GM23338 (cell line): ENCODE data around the gene TMEM178B. TPM values are rescaled to one million over a fixed set of nuclear protein-coding genes. Genes with fewer than 3 reads are reported as not detected.

Experiments used
- ATAC-seq: fragments of 200-7000 bp; cut with Tn5 transposase; 3 replicates; pipeline ENCODE4 v1.9.1; 2020
- DNase-seq: peaks from one replicate; pipeline ENCODE4 v3.0.0-alpha.2; 2015; ENCODE audit warnings: low spot score
- H2AFZ ChIP-seq: fragments of 200-600 bp; sonication (generic); 2 replicates; pipeline ENCODE4 v1.8.0; 2016; ENCODE audit warnings: antibody characterized with exemption, mild to moderate bottlenecking, moderate library complexity
- H3F3A ChIP-seq: fragments of 200-600 bp; sonication (generic); replicated peaks from 2 replicates; pipeline ENCODE4 v1.8.0; 2017; ENCODE audit warnings: antibody characterized with exemption, mixed run types, low read depth
- H3K27ac ChIP-seq: fragments of 200-600 bp; sonication (generic); 2 replicates; pipeline ENCODE4 v1.6.1; 2016; ENCODE audit warnings: low read depth
- H3K27me3 ChIP-seq: fragments of 200-600 bp; sonication (generic); 2 replicates; pipeline ENCODE4 v1.8.0; 2016; ENCODE audit warnings: mild to moderate bottlenecking, mixed run types, moderate library complexity; ENCODE audit not compliant: insufficient read depth
- H3K36me3 ChIP-seq: fragments of 200-600 bp; sonication (generic); 2 replicates; pipeline ENCODE4 v1.8.0; 2016; ENCODE audit warnings: mild to moderate bottlenecking; ENCODE audit not compliant: insufficient read depth
- H3K4me1 ChIP-seq: fragments of 200-600 bp; sonication (generic); 2 replicates; pipeline ENCODE4 v1.8.0; 2016; ENCODE audit warnings: mild to moderate bottlenecking, moderate library complexity; ENCODE audit not compliant: insufficient read depth
- H3K4me2 ChIP-seq: fragments of 200-600 bp; sonication (generic); 2 replicates; pipeline ENCODE4 v1.7.1; 2017; ENCODE audit warnings: mixed run types
- H3K4me3 ChIP-seq: fragments of 200-600 bp; sonication (generic); 2 replicates; pipeline ENCODE4 v1.6.1; 2016; ENCODE audit warnings: mixed run types
- H3K79me2 ChIP-seq: fragments of 200-600 bp; sonication (generic); replicated peaks from 2 replicates; pipeline ENCODE4 v1.8.0; 2017; ENCODE audit warnings: mild to moderate bottlenecking; ENCODE audit not compliant: insufficient read depth
- H3K9me2 ChIP-seq: fragments of 200-600 bp; sonication (generic); 2 replicates; pipeline ENCODE4 v1.8.0; 2017; ENCODE audit not compliant: insufficient read depth
- H4K20me1 ChIP-seq: fragments of 200-600 bp; sonication (generic); replicated peaks from 2 replicates; pipeline ENCODE4 v1.8.0; 2017; ENCODE audit warnings: mild to moderate bottlenecking; ENCODE audit not compliant: insufficient read depth
- H3K27ac Mint-ChIP-seq: 2 replicates; pipeline ENCODE4 v1.8.0; 2020; ENCODE audit warnings: inconsistent platforms, mild to moderate bottlenecking, moderate library complexity, mixed read lengths
- H3K27me3 Mint-ChIP-seq: 3 replicates; pipeline ENCODE4 v1.8.0; 2022; ENCODE audit warnings: low read depth, mild to moderate bottlenecking, moderate library complexity, mixed read lengths, inconsistent platforms; ENCODE audit not compliant: insufficient read depth, poor library complexity
- H3K36me3 Mint-ChIP-seq: 3 replicates; pipeline ENCODE4 v1.8.0; 2021; ENCODE audit warnings: low read depth, mild to moderate bottlenecking, inconsistent platforms, moderate library complexity, mixed read lengths
- H3K4me1 Mint-ChIP-seq: 3 replicates; pipeline ENCODE4 v1.8.0; 2020; ENCODE audit warnings: mild to moderate bottlenecking, inconsistent platforms, mixed read lengths
- H3K4me3 Mint-ChIP-seq: 3 replicates; pipeline ENCODE4 v1.8.0; 2021; ENCODE audit warnings: moderate library complexity, mild to moderate bottlenecking, inconsistent platforms, mixed read lengths
- H3K9me3 Mint-ChIP-seq: 3 replicates; pipeline ENCODE4 v1.8.0; 2020; ENCODE audit warnings: moderate library complexity, mild to moderate bottlenecking, inconsistent platforms, mixed read lengths
- CREB1 ChIP-seq: fragments of 250-450 bp; sonication (Bioruptor Pico); IDR thresholded peaks from 2 replicates; pipeline ENCODE4 v1.5.0; 2020; ENCODE audit warnings: low read depth, mild to moderate bottlenecking, moderate library complexity
- ETS1 ChIP-seq: IDR thresholded peaks from 2 replicates; pipeline ENCODE4 v1.6.1; 2016; ENCODE audit warnings: antibody characterized with exemption
- EZH2 ChIP-seq: fragments of 200-600 bp; sonication (generic); IDR thresholded peaks from one replicate; pipeline ENCODE4 v1.8.0; 2017; ENCODE audit warnings: antibody characterized with exemption, mild to moderate bottlenecking, low read depth; ENCODE audit not compliant: unreplicated experiment
- NANOG ChIP-seq: IDR thresholded peaks from 2 replicates; pipeline ENCODE4 v1.6.1; 2016; ENCODE audit warnings: antibody characterized with exemption, borderline replicate concordance
- POLR2AphosphoS5 ChIP-seq: IDR thresholded peaks from 2 replicates; pipeline ENCODE4 v1.6.1; 2016; ENCODE audit warnings: antibody characterized with exemption, low read depth
- REST ChIP-seq: IDR thresholded peaks from one replicate; pipeline ENCODE4 v1.6.1; 2018; ENCODE audit warnings: antibody characterized with exemption; ENCODE audit not compliant: unreplicated experiment
- ZNF114 ChIP-seq: fragments of 250-450 bp; sonication (Bioruptor Pico); IDR thresholded peaks from 2 replicates; pipeline ENCODE4 v1.5.0; 2020; ENCODE audit warnings: mild to moderate bottlenecking, moderate library complexity
- ZNF331 ChIP-seq: fragments of 250-450 bp; sonication (Bioruptor Pico); IDR thresholded peaks from 2 replicates; pipeline ENCODE4 v1.5.0; 2020; ENCODE audit warnings: low read depth, mild to moderate bottlenecking, moderate library complexity
- polyA plus RNA-seq: library from polyadenylated mRNA; unstranded; fragments of >200 nt; fragmentation: Nextera tagmentation; extraction: Ambion mirVana; gene quantifications from 2 replicates; pipeline ENCODE4 v1.2.1, GENCODE V29; 2016
- total RNA-seq: library from RNA; depleted of rRNA; stranded (reverse); fragments of >200 nt; shearing (Covaris generic); gene quantifications from 2 replicates; pipeline ENCODE4 v1.2.3, GENCODE V29; 2014
- TF ChIP-seq, protein P1 (sequence below): fragments of 250-450 bp; sonication (Bioruptor Pico); IDR thresholded peaks from 2 replicates; pipeline ENCODE4 v1.5.0; 2020; ENCODE audit warnings: mild to moderate bottlenecking, moderate library complexity

The TMEM178B gene
- total and polyA plus RNA-seq, 2 experiments from 2014 or later = 4.9 to 15.6 TPM

DNA sequence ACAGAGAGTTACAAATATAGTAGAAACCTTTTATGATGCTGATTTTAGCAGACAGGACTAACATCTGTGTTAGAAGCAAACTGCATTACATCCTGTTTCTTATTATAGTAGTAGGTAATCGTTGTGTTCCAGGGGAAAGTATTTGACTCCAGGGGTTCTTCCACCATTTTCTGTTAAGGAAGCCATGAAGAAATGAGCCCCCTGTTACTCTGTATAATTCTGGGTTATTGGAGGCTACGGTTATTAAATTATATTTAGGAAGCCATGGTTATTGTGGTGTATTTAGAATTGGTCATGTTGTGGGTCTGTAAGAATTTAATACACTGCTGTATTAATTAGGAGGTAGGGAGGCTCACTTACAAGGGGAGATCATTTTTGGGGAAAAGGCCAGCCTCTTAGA, 301.6 kb downstream of the TMEM178B start (continued):
- TF ChIP-seq, protein P1, sequence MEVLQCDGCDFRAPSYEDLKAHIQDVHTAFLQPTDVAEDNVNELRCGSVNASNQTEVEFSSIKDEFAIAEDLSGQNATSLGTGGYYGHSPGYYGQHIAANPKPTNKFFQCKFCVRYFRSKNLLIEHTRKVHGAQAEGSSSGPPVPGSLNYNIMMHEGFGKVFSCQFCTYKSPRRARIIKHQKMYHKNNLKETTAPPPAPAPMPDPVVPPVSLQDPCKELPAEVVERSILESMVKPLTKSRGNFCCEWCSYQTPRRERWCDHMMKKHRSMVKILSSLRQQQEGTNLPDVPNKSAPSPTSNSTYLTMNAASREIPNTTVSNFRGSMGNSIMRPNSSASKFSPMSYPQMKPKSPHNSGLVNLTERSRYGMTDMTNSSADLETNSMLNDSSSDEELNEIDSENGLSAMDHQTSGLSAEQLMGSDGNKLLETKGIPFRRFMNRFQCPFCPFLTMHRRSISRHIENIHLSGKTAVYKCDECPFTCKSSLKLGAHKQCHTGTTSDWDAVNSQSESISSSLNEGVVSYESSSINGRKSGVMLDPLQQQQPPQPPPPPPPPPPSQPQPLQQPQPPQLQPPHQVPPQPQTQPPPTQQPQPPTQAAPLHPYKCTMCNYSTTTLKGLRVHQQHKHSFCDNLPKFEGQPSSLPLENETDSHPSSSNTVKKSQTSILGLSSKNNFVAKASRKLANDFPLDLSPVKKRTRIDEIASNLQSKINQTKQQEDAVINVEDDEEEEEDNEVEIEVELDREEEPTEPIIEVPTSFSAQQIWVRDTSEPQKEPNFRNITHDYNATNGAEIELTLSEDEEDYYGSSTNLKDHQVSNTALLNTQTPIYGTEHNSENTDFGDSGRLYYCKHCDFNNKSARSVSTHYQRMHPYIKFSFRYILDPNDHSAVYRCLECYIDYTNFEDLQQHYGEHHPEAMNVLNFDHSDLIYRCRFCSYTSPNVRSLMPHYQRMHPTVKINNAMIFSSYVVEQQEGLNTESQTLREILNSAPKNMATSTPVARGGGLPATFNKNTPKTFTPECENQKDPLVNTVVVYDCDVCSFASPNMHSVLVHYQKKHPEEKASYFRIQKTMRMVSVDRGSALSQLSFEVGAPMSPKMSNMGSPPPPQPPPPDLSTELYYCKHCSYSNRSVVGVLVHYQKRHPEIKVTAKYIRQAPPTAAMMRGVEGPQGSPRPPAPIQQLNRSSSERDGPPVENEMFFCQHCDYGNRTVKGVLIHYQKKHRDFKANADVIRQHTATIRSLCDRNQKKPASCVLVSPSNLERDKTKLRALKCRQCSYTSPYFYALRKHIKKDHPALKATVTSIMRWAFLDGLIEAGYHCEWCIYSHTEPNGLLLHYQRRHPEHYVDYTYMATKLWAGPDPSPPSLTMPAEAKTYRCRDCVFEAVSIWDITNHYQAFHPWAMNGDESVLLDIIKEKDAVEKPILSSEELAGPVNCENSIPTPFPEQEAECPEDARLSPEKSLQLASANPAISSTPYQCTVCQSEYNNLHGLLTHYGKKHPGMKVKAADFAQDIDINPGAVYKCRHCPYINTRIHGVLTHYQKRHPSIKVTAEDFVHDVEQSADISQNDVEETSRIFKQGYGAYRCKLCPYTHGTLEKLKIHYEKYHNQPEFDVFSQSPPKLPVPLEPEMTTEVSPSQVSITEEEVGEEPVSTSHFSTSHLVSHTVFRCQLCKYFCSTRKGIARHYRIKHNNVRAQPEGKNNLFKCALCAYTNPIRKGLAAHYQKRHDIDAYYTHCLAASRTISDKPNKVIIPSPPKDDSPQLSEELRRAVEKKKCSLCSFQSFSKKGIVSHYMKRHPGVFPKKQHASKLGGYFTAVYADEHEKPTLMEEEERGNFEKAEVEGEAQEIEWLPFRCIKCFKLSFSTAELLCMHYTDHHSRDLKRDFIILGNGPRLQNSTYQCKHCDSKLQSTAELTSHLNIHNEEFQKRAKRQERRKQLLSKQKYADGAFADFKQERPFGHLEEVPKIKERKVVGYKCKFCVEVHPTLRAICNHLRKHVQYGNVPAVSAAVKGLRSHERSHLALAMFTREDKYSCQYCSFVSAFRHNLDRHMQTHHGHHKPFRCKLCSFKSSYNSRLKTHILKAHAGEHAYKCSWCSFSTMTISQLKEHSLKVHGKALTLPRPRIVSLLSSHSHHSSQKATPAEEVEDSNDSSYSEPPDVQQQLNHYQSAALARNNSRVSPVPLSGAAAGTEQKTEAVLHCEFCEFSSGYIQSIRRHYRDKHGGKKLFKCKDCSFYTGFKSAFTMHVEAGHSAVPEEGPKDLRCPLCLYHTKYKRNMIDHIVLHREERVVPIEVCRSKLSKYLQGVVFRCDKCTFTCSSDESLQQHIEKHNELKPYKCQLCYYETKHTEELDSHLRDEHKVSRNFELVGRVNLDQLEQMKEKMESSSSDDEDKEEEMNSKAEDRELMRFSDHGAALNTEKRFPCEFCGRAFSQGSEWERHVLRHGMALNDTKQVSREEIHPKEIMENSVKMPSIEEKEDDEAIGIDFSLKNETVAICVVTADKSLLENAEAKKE (CRISPR knock-in tag) = no peak
- TF ChIP-seq ZNF331 (CRISPR knock-in tag) = no peak
- TF ChIP-seq EZH2 = no peak
- TF ChIP-seq POLR2AphosphoS5 = no peak
- no peak for TF ChIP-seq CREB1 (CRISPR knock-in tag)
- no peak for TF ChIP-seq NANOG

DNA sequence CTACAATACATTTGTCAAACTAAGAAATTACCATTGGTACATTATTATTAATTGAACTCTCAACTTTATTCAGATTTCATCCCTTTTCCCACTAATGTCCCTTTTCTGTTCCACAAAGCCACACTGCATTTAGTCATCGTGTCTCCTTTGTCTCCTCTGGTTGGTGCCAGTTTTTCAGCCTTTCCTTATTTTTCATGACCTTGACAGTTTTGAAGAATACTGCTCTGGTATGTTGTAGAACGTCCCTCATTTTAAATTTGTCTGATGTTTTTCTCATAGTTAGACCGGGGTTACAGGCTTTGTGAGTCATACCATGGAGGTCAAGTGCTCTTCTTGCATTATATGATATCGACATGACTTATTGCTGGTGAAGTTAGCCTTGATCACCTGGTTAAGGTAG, 304.0 kb downstream of the TMEM178B start:
- H3K4me3 ChIP-seq = no peak overlapping the region
- H3K4me2 ChIP-seq = no peak overlapping the region
- Mint-ChIP-seq H3K4me3 (no peak overlapping the region), H3K36me3 (peaks cover 4% of the 10 kb centered on the region; the same call in 2 of the 3 replicates), H3K27me3 (peaks cover 8% of the 10 kb centered on the region), H3K4me1 (peaks cover 15% of the 10 kb centered on the region), H3K9me3 (peaks cover 6% of the 10 kb centered on the region; the same call in 2 of the 3 replicates), H3K27ac (no peak overlapping the region)
- H2AFZ ChIP-seq = no peak overlapping the region
- no peaks in the 10 kb centered on the region for H3K79me2 ChIP-seq
- no peak for DNase-seq
- peaks cover 4% of the 10 kb centered on the region; the same call in 1 of the 2 replicates for H3K9me2 ChIP-seq
- H3K27ac ChIP-seq = no peak overlapping the region
- H3F3A ChIP-seq = no peaks in the 10 kb centered on the region
- H4K20me1 ChIP-seq = no peaks in the 10 kb centered on the region; the same call in 1 of the 2 replicates
- no peaks in the 10 kb centered on the region for H3K36me3 ChIP-seq
- ATAC-seq = no peak
- H3K4me1 ChIP-seq = peaks cover 11% of the 10 kb centered on the region
- H3K27me3 ChIP-seq = no peaks in the 10 kb centered on the region
- no peak for TF ChIP-seq REST
- TF ChIP-seq POLR2AphosphoS5 = no peak
- TF ChIP-seq ZNF114 (CRISPR knock-in tag) = no peak
- TF ChIP-seq CREB1 (CRISPR knock-in tag) = no peak
- TF ChIP-seq EZH2 = no peak
- TF ChIP-seq ETS1 = no peak
